GM18499 (cell line): ENCODE results near the gene USP1.

Source experiments
- ATAC-seq: cut with Tn5 transposase; IDR thresholded peaks from one replicate; pipeline ENCODE4 v1.9.1; 2021; ENCODE audit warnings: moderate number of reproducible peaks; ENCODE audit not compliant: insufficient read depth, unreplicated experiment

The USP1 gene

DNA sequence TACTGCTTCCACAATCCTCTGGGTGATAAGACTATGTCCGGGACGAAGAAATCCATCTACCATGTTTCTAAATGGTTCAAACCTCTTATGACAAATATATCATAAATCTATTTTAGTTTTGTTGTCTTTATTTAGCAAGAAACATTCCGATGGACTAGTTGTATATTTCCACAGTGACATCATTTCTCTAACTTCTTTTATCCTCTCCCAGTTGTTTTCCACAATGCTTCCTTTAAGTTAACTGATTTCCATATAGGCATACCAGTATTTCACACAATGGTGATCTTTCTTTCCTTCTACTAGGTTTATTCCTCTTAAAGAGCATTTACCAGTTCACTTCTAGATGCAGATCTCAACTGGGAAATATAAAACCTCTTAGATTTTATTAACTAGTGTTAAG, 44.8 kb downstream of the USP1 start:
- ATAC-seq = no peak

DNA sequence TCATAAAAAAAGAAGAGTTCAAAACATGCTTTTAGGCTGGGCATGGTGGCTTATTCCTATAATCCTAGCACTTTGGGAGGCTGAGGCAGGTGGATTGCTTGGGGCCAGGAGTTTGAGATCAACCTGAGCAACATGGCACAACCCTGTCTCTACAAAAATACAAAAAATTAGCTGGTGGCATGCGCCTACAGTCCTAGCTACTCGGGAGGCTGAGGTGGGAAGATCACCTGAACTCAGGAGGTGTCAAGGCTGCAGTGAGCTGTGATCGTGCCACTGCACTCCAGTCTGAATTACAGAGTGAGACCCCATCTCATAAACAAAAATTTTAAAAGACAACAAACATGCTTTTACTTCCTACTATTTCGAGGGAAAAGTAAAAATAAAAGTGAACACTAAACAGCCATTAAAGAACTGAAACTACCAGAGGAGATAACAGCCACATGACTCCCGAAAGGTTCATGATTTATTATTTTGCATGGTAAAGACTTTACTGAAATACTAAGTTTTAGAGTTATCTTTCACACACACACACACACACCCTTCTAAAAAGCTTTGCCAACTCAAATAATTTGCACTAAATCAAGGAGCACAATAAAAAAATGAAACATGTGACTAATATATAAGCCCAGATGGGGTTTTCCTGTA, 48.1 kb downstream of the USP1 start:
- no peak for ATAC-seq

DNA sequence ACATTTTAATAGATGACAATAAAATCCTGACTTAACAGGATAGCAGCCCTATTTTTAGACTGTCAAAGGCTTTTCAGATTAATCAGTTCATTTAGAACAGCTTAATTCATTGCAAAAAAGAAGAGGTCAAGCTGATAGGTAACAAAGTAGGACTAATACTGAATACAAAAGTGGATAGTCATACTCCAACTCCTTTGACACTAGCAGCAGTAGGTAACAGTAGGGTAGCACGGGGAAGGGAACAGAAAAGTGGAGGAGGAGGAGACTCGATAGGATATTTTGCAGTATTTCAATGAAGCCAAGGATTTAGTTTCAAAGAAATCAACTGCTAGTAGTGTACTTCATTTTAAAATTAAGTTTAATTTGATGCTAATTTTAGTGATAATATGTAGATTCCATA, 51.1 kb downstream of the USP1 start:
- ATAC-seq = no peak

DNA sequence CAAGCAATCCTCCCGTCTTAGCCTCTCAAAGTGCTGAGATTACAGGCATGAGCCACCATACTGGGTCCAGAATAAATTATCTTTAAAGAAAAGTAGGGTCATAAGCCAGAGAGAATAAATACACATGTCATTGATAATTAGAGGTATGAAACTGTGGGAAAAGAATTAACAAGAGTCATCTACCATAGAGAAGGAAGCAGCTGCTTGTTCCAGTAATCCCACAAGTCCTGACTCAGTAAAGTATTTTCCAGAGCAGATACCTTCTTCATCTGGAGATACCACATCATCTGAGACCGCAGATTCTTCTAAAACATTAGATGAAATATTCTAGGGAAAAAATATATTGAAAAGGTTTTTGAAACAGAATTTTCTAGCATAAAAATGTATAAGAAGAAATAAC, 55.7 kb downstream of the USP1 start:
- ATAC-seq = no peak

DNA sequence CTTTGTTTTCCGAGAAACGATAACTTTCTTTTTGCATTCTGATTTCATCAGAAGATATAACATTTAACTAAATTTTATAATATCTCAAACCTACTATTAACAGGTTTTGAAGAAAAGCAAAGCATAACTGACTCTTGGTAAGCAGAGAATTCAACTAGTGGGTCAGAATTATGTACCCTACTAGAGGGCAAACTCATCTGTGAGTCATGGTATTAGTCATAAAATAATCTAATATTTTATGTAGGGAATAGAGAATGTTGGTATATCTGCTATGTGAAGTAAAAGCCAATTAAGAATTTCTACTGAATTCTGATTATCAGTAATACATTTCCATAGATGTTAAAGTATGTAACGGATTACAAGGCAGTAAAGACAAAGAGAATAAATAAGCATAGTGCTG, 56.8 kb downstream of the USP1 start:
- no peak for ATAC-seq

DNA sequence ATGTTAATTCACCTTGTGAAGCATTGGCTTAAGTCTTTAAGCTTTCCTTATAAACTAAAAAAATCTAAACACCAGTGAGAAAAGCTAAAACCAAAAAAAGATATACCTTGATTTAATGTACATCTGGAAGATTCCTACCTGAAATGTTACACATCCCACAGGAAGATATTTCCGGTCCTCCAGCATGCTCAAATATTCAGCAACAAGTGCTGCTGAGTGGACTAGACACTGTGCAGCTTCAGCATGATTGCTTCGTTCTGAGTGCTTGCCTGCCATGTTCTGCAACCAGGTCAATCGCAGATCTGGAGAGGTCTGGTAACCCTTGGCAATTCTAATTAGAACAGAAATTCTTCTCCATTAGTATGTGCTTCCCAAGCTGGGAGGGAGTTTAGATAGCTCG, 57.3 kb downstream of the USP1 start:
- ATAC-seq = no peak

DNA sequence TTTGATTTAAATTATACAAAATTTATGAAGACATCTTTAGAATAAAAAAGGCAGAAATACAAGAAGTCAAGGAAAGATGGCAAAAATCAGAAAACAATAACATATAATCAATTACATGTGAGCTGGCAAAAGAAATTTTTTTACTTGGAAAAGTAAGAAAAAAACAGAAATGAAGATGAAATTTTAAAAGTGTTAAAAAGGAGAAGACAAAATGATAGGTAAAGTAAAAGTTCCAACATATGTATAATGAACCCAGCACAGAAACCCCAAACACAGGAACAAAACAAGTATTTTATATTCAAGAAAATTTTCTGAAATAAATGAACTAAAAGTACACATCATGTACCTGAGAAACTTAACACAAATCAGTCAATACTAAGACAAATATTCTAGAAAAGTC, 63.4 kb downstream of the USP1 start:
- ATAC-seq = no peak
